HepG2 (cell line): ENCODE results near the gene USP7. TPM values are rescaled to one million over a fixed set of nuclear protein-coding genes. Genes with fewer than 3 reads are reported as not detected.

ENCODE experiments used
- ARID2 ChIP-seq: sonication (generic); formaldehyde crosslinking; IDR thresholded peaks from 2 replicates; pipeline ENCODE4 v1.8.1; 2022; ENCODE audit warnings: mild to moderate bottlenecking, missing genetic modification reagents, borderline replicate concordance
- CEBPG ChIP-seq: IDR thresholded peaks from 2 replicates; pipeline ENCODE4 v1.6.1; 2016
- FOSL1 ChIP-seq: sonication (generic); formaldehyde crosslinking; IDR thresholded peaks from 2 replicates; pipeline ENCODE4 v1.9.0; 2021; ENCODE audit warnings: missing genetic modification reagents, borderline replicate concordance
- FOSL2 ChIP-seq: sonication (generic); formaldehyde crosslinking; IDR thresholded peaks from 2 replicates; pipeline ENCODE4 v1.4.0; 2020; ENCODE audit warnings: missing genetic modification reagents
- FOXJ3 ChIP-seq: sonication (generic); formaldehyde crosslinking; IDR thresholded peaks from 2 replicates; pipeline ENCODE4 v1.4.0; 2020; ENCODE audit warnings: missing genetic modification reagents, mild to moderate bottlenecking, borderline replicate concordance
- GABPA ChIP-seq, 2 experiments: IDR thresholded peaks; 2 replicates each; pipeline ENCODE4 v1.6.1; 2011 to 2016; ENCODE audit warnings: low read depth in 2 of 2, low read length in 1 of 2, missing biosample characterization in 1 of 2, missing genetic modification characterization in 1 of 2
- GATA4 ChIP-seq: sonication (generic); IDR thresholded peaks from 2 replicates; pipeline ENCODE4 v1.6.1; 2016; ENCODE audit warnings: antibody characterized with exemption, low read depth, borderline replicate concordance
- IRX3 ChIP-seq: sonication (generic); formaldehyde crosslinking; IDR thresholded peaks from 2 replicates; pipeline ENCODE4 v1.8.1; 2023; ENCODE audit warnings: mild to moderate bottlenecking, low read depth, missing genetic modification reagents, borderline replicate concordance
- JUN ChIP-seq: sonication (generic); formaldehyde crosslinking; IDR thresholded peaks from 2 replicates; pipeline ENCODE4 v1.4.0; 2020; ENCODE audit warnings: mild to moderate bottlenecking, missing genetic modification reagents
- MYNN ChIP-seq: sonication (generic); formaldehyde crosslinking; IDR thresholded peaks from 2 replicates; pipeline ENCODE4 v1.4.0; 2020; ENCODE audit warnings: mild to moderate bottlenecking, low read depth, missing genetic modification reagents
- NAIF1 ChIP-seq: sonication (generic); formaldehyde crosslinking; IDR thresholded peaks from 2 replicates; pipeline ENCODE4 v1.5.0; 2020; ENCODE audit warnings: mild to moderate bottlenecking, missing genetic modification reagents, borderline replicate concordance
- NBN ChIP-seq: fragments of 450-650 bp; conservative IDR thresholded peaks from 2 replicates; pipeline ENCODE4 v1.6.1; 2017
- NFE2 ChIP-seq: sonication (generic); formaldehyde crosslinking; IDR thresholded peaks from 2 replicates; pipeline ENCODE4 v1.4.0; 2020; ENCODE audit warnings: missing genetic modification reagents
- TFDP1 ChIP-seq: IDR thresholded peaks from 2 replicates; pipeline ENCODE4 v1.6.1; 2016; ENCODE audit warnings: missing compliant biosample characterization, missing genetic modification reagents, borderline replicate concordance
- ZC3H4 ChIP-seq: sonication (generic); formaldehyde crosslinking; IDR thresholded peaks from 2 replicates; pipeline ENCODE4 v1.4.0; 2020; ENCODE audit warnings: missing genetic modification reagents, borderline replicate concordance
- ZHX1 ChIP-seq: sonication (generic); formaldehyde crosslinking; IDR thresholded peaks from 2 replicates; pipeline ENCODE4 v1.8.1; 2022; ENCODE audit warnings: low read depth, mild to moderate bottlenecking, missing genetic modification reagents
- ZNF326 ChIP-seq: sonication (generic); formaldehyde crosslinking; IDR thresholded peaks from 2 replicates; pipeline ENCODE4 v1.4.0; 2020; ENCODE audit warnings: missing genetic modification reagents, borderline replicate concordance
- ZNF770 ChIP-seq: sonication (generic); formaldehyde crosslinking; IDR thresholded peaks from 2 replicates; pipeline ENCODE4 v1.5.0; 2020; ENCODE audit warnings: mild to moderate bottlenecking, missing genetic modification reagents
- polyA plus RNA-seq, 8 experiments: library from polyadenylated mRNA; depleted of rRNA in 3 of 8; stranded (reverse) in 7 of 8; unstranded in 1 of 8; fragments of >200 nt; fragmentation: Illumina TruSeq in 4 of 8; extraction: Trizol in 4 of 8; gene quantifications; 2 replicates each; pipeline versions ENCODE4 v1.2.1 to v1.2.3, GENCODE V29; 2011 to 2016; ENCODE audit warnings: low read depth in 4 of 8, missing spikeins in 1 of 8, mixed read lengths in 1 of 8; ENCODE audit not compliant: insufficient read depth in 1 of 8
- total RNA-seq, 5 experiments: library from RNA; depleted of rRNA; stranded (reverse); fragments of >200 nt; fragmentation: Illumina TruSeq; extraction: Trizol; gene quantifications; 2 replicates each; pipeline ENCODE4 v1.2.3, GENCODE V29; 2016; ENCODE audit warnings: low read depth in 1 of 5
- TF ChIP-seq, protein P1 (sequence below): sonication (generic); formaldehyde crosslinking; IDR thresholded peaks from 2 replicates; pipeline ENCODE4 v1.4.0; 2020; ENCODE audit warnings: mild to moderate bottlenecking, missing genetic modification reagents
- TF ChIP-seq, protein P2 (sequence below): sonication (generic); formaldehyde crosslinking; IDR thresholded peaks from 2 replicates; pipeline ENCODE4 v1.5.1; 2020; ENCODE audit warnings: mild to moderate bottlenecking, missing genetic modification reagents, moderate library complexity

Gene USP7
- total and polyA plus RNA-seq, 2 of the 13 experiments (the other 11 are each of a cell fraction or from before 2014, with no cell fraction given), result 52.5 to 173 TPM

DNA sequence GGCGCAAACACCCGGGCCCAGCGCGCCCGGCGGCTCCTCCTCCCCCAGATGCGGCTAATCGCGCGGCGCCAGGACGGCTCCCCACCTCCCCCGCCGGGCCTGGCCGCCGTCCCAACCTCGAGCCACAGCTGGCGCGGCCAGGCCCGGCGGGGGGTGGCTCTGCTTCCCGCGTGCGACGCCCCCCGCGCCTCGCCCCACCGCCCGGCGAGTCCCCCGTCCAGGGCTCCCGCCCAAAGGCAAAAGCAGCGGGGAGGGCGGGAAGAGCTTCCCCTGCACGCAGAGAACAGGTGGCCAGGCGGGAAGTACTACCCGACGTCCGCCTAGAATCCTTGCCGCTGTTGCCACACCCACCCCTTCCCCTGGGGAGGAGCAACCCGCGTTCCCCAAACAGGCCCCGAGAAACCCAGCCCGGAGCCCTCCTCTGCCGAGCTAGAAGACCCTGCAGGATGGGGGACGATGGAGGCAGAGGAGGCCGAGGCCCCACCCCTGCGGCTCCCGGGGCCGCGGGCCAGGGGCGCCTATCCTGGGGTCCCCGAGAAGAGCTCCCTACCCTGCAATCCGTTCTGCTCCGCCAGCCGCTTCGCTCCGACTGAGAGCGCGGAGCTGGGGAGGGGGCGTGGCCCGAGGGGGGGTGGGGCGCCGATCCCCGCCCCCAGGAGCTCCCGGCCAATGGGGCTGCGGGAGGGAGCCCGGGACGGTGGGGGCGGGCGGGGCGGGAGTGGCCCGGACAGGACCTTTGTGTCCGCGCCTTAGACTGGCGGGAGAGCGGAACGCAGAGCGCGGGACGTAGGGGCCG lies 95.1 kb downstream of the USP7 start, which contains the start of gene CARHSP1 (continued):
- TF ChIP-seq, protein P1, sequence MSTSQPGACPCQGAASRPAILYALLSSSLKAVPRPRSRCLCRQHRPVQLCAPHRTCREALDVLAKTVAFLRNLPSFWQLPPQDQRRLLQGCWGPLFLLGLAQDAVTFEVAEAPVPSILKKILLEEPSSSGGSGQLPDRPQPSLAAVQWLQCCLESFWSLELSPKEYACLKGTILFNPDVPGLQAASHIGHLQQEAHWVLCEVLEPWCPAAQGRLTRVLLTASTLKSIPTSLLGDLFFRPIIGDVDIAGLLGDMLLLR (CRISPR knock-in tag), result no peak
- TF ChIP-seq GABPA (IDR thresholded peaks at IDR 0.05; ENCODE audit: low read depth, low read length) (no peak), GABPA (CRISPR knock-in tag; IDR thresholded peaks at IDR 0.05; ENCODE audit: low read depth) (no peak), ZNF326 (CRISPR knock-in tag) (no peak), NFE2 (CRISPR knock-in tag) (no peak), NAIF1 (CRISPR knock-in tag) (peak; percentile 59; the same call in 1 of the 2 replicates), JUN (CRISPR knock-in tag) (no peak), CEBPG (peak; percentile 60), NBN (no peak), GATA4 (peak; percentile 63; the same call in 1 of the 2 replicates), FOSL1 (CRISPR knock-in tag) (no peak), IRX3 (CRISPR knock-in tag) (no peak), TFDP1 (CRISPR knock-in tag) (peak; percentile 90), ARID2 (no peak), MYNN (CRISPR knock-in tag) (no peak), ZHX1 (CRISPR knock-in tag) (no peak), FOXJ3 (no peak; the same call in 1 of the 2 replicates), FOSL2 (no peak), ZNF770 (CRISPR knock-in tag) (no peak), ZC3H4 (0 out of 2 replicates have a peak, but pooled peaks have one; percentile 57)
- TF ChIP-seq, protein P2, sequence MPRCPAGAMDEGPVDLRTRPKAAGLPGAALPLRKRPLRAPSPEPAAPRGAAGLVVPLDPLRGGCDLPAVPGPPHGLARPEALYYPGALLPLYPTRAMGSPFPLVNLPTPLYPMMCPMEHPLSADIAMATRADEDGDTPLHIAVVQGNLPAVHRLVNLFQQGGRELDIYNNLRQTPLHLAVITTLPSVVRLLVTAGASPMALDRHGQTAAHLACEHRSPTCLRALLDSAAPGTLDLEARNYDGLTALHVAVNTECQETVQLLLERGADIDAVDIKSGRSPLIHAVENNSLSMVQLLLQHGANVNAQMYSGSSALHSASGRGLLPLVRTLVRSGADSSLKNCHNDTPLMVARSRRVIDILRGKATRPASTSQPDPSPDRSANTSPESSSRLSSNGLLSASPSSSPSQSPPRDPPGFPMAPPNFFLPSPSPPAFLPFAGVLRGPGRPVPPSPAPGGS (CRISPR knock-in tag), result no peak; the same call in none of the 2 replicates
